K562 (cell line): ENCODE results near the gene ST3GAL5. TPM values are rescaled to one million over a fixed set of nuclear protein-coding genes. Genes with fewer than 3 reads are reported as not detected.

ENCODE experiments used
- ATF4 ChIP-seq: fragments of 450-650 bp; formaldehyde crosslinking; IDR thresholded peaks from 2 replicates; pipeline ENCODE4 v1.4.0; 2022; ENCODE audit warnings: mild to moderate bottlenecking, moderate library complexity
- BCL6 ChIP-seq: fragments of 250-450 bp; sonication (Bioruptor Pico); IDR thresholded peaks from 2 replicates; pipeline ENCODE4 v1.4.0; 2020
- BMI1 ChIP-seq: fragments of 150-350 bp; IDR thresholded peaks from 2 replicates; pipeline ENCODE4 v1.6.1; 2014; ENCODE audit warnings: low read length
- CAMTA2 ChIP-seq: fragments of 250-450 bp; sonication (Bioruptor Pico); conservative IDR thresholded peaks from 2 replicates; pipeline ENCODE4 v1.5.1; 2022
- CCNT2 ChIP-seq: IDR thresholded peaks from 2 replicates; pipeline ENCODE4 v1.6.1; 2011; ENCODE audit warnings: borderline replicate concordance, low read depth, mild to moderate bottlenecking, moderate library complexity, mixed read lengths, low read length; ENCODE audit not compliant: insufficient read length; ENCODE audit errors: extremely low read depth
- CEBPB ChIP-seq: fragments of 450-650 bp; IDR thresholded peaks from 2 replicates; pipeline ENCODE4 v1.6.1; 2016; ENCODE audit warnings: missing genetic modification characterization, missing compliant biosample characterization
- DACH1 ChIP-seq: fragments of 450-650 bp; IDR thresholded peaks from 2 replicates; pipeline ENCODE4 v1.6.1; 2018; ENCODE audit not compliant: partially characterized antibody
- DIDO1 ChIP-seq: fragments of 450-650 bp; IDR thresholded peaks from 2 replicates; pipeline ENCODE4 v1.6.1; 2016; ENCODE audit warnings: low read depth, missing biosample characterization, missing genetic modification characterization
- ESRRA ChIP-seq: fragments of 450-650 bp; IDR thresholded peaks from 2 replicates; pipeline ENCODE4 v1.6.1; 2014; ENCODE audit warnings: low read depth, mild to moderate bottlenecking, moderate library complexity, borderline replicate concordance
- HMGN3 ChIP-seq: IDR thresholded peaks from 2 replicates; pipeline ENCODE4 v1.6.1; 2011; ENCODE audit warnings: borderline replicate concordance, low read depth, mild to moderate bottlenecking, mixed read lengths, low read length; ENCODE audit not compliant: insufficient read length; ENCODE audit errors: extremely low read depth
- HNRNPLL ChIP-seq: fragments of 200-400 bp; formaldehyde crosslinking; IDR thresholded peaks from 2 replicates; pipeline ENCODE4 v1.6.1; 2017; ENCODE audit warnings: low read length, low read depth, mild to moderate bottlenecking; ENCODE audit not compliant: poor library complexity, severe bottlenecking
- MNT ChIP-seq, 2 experiments: fragments of 450-650 bp; conservative IDR thresholded peaks; 2 replicates each; pipeline ENCODE4 v1.6.1; 2017; ENCODE audit warnings: mild to moderate bottlenecking in 2 of 2, moderate library complexity in 2 of 2
- PCBP2 ChIP-seq: fragments of 200-400 bp; formaldehyde crosslinking; IDR thresholded peaks from 2 replicates; pipeline ENCODE4 v1.6.1; 2018; ENCODE audit warnings: low read length, low read depth, mild to moderate bottlenecking, moderate library complexity; ENCODE audit not compliant: poor library complexity, severe bottlenecking
- PHF20 ChIP-seq: fragments of 450-650 bp; IDR thresholded peaks from 2 replicates; pipeline ENCODE4 v1.6.1; 2018; ENCODE audit not compliant: partially characterized antibody
- PPARD ChIP-seq: fragments of 250-450 bp; sonication (Bioruptor Pico); IDR thresholded peaks from 2 replicates; pipeline ENCODE4 v1.8.0; 2022; ENCODE audit warnings: inconsistent platforms, mild to moderate bottlenecking, moderate library complexity
- XRCC5 ChIP-seq: fragments of 200-400 bp; formaldehyde crosslinking; IDR thresholded peaks from 2 replicates; pipeline ENCODE4 v1.6.1; 2017; ENCODE audit warnings: low read depth, mild to moderate bottlenecking, low read length
- ZNF12 ChIP-seq: sonication (generic); formaldehyde crosslinking; IDR thresholded peaks from 2 replicates; pipeline ENCODE4 v1.4.0; 2020; ENCODE audit warnings: mild to moderate bottlenecking, missing genetic modification reagents
- ZNF184 ChIP-seq: sonication (generic); formaldehyde crosslinking; IDR thresholded peaks from 2 replicates; pipeline ENCODE4 v1.5.0; 2020; ENCODE audit warnings: missing genetic modification reagents
- ZNF408 ChIP-seq: fragments of 250-450 bp; sonication (Bioruptor Pico); IDR thresholded peaks from 2 replicates; pipeline ENCODE4 v1.4.0; 2020; ENCODE audit warnings: low read depth, mild to moderate bottlenecking, moderate library complexity
- ZNF644 ChIP-seq: fragments of 200-800 bp; sonication (Bioruptor generic); IDR thresholded peaks from 2 replicates; pipeline ENCODE4 v1.6.1; 2016; ENCODE audit warnings: low read depth, missing genetic modification characterization, missing compliant biosample characterization
- polyA plus RNA-seq, 8 experiments: library from polyadenylated mRNA; depleted of rRNA in 4 of 8; stranded (reverse) in 5 of 8; unstranded in 3 of 8; fragments of >200 nt; fragmentation: Nextera tagmentation in 2 of 8; fragmentation: Illumina TruSeq in 1 of 8; extraction: Ambion mirVana in 2 of 8; extraction: Trizol in 1 of 8; gene quantifications; 2 replicates each; pipeline versions ENCODE4 v1.2.1 to v1.2.3, GENCODE V29; 2011 to 2014; ENCODE audit warnings: inconsistent platforms in 1 of 8, missing spikeins in 1 of 8
- total RNA-seq, 7 experiments: library from RNA; depleted of rRNA in 6 of 7; stranded (reverse); fragments of >200 nt in 6 of 7; fragmentation: Illumina TruSeq in 2 of 7; extraction: Trizol in 2 of 7; gene quantifications; 2 replicates each; pipeline versions ENCODE4 v1.2.1 to v1.2.3, GENCODE V29; 2011 to 2021; ENCODE audit warnings: low replicate concordance in 1 of 7
- TF ChIP-seq, protein P1 (sequence below): fragments of 250-450 bp; sonication (Bioruptor Pico); IDR thresholded peaks from 2 replicates; pipeline ENCODE4 v1.5.0; 2022; ENCODE audit warnings: mild to moderate bottlenecking
- TF ChIP-seq, protein P2 (sequence below): fragments of 250-450 bp; sonication (Bioruptor Pico); IDR thresholded peaks from 2 replicates; pipeline ENCODE4 v1.5.0; 2021

ST3GAL5 gene
- total and polyA plus RNA-seq, 9 of the 15 experiments (the other 6 are each of a cell fraction or from before 2014, with no cell fraction given) = 1.6 to 10.0 (median 4.2) TPM

DNA sequence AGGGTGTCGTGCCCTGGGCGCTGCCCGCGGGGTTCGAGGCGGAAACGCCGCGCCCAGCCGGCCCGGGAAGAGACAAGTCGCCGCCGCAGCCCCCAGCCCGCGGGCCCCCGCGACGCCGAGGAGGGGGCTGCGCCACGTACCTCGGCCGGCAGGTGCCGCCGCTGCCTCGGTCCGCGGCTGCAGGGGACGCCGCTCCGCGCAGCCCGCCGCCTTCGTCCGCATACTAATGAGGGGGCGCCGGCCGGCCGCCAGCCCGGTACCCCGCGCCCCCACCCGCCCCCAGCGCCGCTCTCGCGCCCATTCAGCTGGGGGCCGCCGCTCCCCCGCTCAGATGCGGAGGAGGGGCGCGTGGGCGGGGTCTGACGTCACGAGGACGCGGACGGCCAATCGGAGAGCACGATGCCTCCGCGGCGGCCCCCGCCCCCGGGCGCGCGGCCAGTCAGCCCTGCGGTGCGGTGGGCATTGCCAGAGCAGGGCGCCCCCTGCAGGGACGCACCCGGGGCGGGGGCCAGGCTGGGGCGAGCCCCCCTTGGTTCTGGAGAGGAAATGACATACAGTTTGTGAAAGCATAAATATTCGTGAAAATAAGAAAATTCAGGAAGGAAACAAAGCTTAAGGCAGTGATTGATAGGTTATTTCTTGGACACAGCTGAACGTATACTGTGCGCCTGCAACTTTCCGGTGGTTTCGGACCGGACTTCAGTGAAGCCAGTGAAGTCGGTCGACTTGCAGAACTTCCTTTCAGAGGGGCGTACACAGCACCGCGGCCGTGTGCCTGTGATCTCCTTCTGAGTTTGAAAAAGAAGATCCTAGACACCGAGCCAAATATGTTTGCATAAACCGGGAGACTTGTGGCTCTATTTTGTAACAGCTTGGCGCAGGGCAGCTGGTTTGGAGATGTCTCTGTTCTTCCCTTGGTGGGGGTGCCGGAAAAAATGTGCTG lies at the start of gene ST3GAL5 (continued):
- TF ChIP-seq XRCC5 (no peak), BMI1 (no peak), ZNF184 (no peak), CAMTA2 (no peak), ZNF12 (CRISPR knock-in tag) (no peak), HMGN3 (peak; percentile 84), PCBP2 (no peak), PHF20 (no peak), HNRNPLL (peak; percentile 50), PPARD (no peak), DIDO1 (tag) (no peak), ZNF644 (tag) (no peak), ESRRA (peak; percentile 58; the same call in 1 of the 2 replicates), CCNT2 (peak; percentile 93), MNT (conservative IDR thresholded peaks at IDR 0.05) (peak in 1 of 2 experiments; percentile 75; a peak in 3 of 4 replicates), ATF4 (CRISPR knock-in tag) (no peak), DACH1 (peak; percentile 24), CEBPB (tag) (no peak), BCL6 (CRISPR knock-in tag) (no peak), ZNF408 (CRISPR knock-in tag) (no peak)
- TF ChIP-seq, protein P1, sequence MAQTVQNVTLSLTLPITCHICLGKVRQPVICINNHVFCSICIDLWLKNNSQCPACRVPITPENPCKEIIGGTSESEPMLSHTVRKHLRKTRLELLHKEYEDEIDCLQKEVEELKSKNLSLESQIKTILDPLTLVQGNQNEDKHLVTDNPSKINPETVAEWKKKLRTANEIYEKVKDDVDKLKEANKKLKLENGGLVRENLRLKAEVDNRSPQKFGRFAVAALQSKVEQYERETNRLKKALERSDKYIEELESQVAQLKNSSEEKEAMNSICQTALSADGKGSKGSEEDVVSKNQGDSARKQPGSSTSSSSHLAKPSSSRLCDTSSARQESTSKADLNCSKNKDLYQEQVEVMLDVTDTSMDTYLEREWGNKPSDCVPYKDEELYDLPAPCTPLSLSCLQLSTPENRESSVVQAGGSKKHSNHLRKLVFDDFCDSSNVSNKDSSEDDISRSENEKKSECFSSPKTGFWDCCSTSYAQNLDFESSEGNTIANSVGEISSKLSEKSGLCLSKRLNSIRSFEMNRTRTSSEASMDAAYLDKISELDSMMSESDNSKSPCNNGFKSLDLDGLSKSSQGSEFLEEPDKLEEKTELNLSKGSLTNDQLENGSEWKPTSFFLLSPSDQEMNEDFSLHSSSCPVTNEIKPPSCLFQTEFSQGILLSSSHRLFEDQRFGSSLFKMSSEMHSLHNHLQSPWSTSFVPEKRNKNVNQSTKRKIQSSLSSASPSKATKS (CRISPR knock-in tag) = no peak
- TF ChIP-seq, protein P2, sequence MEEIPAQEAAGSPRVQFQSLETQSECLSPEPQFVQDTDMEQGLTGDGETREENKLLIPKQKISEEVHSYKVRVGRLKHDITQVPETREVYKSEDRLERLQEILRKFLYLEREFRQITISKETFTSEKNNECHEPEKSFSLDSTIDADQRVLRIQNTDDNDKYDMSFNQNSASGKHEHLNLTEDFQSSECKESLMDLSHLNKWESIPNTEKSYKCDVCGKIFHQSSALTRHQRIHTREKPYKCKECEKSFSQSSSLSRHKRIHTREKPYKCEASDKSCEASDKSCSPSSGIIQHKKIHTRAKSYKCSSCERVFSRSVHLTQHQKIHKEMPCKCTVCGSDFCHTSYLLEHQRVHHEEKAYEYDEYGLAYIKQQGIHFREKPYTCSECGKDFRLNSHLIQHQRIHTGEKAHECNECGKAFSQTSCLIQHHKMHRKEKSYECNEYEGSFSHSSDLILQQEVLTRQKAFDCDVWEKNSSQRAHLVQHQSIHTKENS (CRISPR knock-in tag) = no peak
